ENCODE measurements around the gene SMYD1. TPM values are rescaled to one million over a fixed set of nuclear protein-coding genes. Genes with fewer than 3 reads are reported as not detected.

Gene SMYD1
- total RNA-seq, 1 experiment from 2014 or later = not detected

- DNase-seq (ENCODE audit: low read depth) = peak; percentile 95
These were observed 12.1 kb upstream of the SMYD1 start, which contains the start of gene KRCC1 for GRCh38 chr2:88055371-88056128. TSS of gene KRCC1 (minus strand) at chr2:88055783. CDS start at chr2:88028563, 27,220 bp downstream.

GRCh38 chr2:88057437-88057844 lies 10.2 kb upstream of the SMYD1 start:
- DNase-seq (ENCODE audit: low read depth) = no peak

GRCh38 chr2:88058191-88058590 lies 9.4 kb upstream of the SMYD1 start:
- no peak for DNase-seq (ENCODE audit: low read depth)

- DNase-seq (ENCODE audit: low read depth) = peak; percentile 37
These were observed 7.4 kb upstream of the SMYD1 start for GRCh38 chr2:88059979-88060906.

- no peak for DNase-seq (ENCODE audit: low read depth)
These were observed 6.7 kb upstream of the SMYD1 start for GRCh38 chr2:88060907-88061275.

- no peak for DNase-seq (ENCODE audit: low read depth)
These were observed 6.3 kb upstream of the SMYD1 start for GRCh38 chr2:88061295-88061694.

- no peak for DNase-seq (ENCODE audit: low read depth)
These were observed 1.1 kb upstream of the SMYD1 start for GRCh38 chr2:88066543-88066942.

- no peak for DNase-seq (ENCODE audit: low read depth)
These were observed 436 bp upstream of the SMYD1 start for GRCh38 chr2:88067189-88067588.

- DNase-seq (ENCODE audit: low read depth) = no peak
These were observed 419 bp downstream of the SMYD1 start for GRCh38 chr2:88068044-88068443.

- no peak for DNase-seq (ENCODE audit: low read depth)
These were observed 1.5 kb downstream of the SMYD1 start for GRCh38 chr2:88069117-88069516.

- DNase-seq (ENCODE audit: low read depth) = no peak
These were observed 2.4 kb downstream of the SMYD1 start for GRCh38 chr2:88070055-88070454.

GRCh38 chr2:88071365-88071764 lies 3.7 kb downstream of the SMYD1 start:
- no peak for DNase-seq (ENCODE audit: low read depth)

- no peak for DNase-seq (ENCODE audit: low read depth)
These were observed 6.5 kb downstream of the SMYD1 start for GRCh38 chr2:88074150-88074549.

GRCh38 chr2:88074854-88075292 lies 7.2 kb downstream of the SMYD1 start:
- DNase-seq (ENCODE audit: low read depth) = peak; percentile 38

- DNase-seq (ENCODE audit: low read depth) = no peak
These were observed 9.5 kb downstream of the SMYD1 start for GRCh38 chr2:88077080-88077479.

GRCh38 chr2:88078643-88079172 lies 11.1 kb downstream of the SMYD1 start:
- DNase-seq (ENCODE audit: low read depth) = no peak

GRCh38 chr2:88080545-88080944 lies 12.9 kb downstream of the SMYD1 start:
- no peak for DNase-seq (ENCODE audit: low read depth)

GRCh38 chr2:88081924-88082608 lies 14.4 kb downstream of the SMYD1 start:
- no peak for DNase-seq (ENCODE audit: low read depth)

- peak; percentile 54 for DNase-seq (ENCODE audit: low read depth)
These were observed 15.2 kb downstream of the SMYD1 start for GRCh38 chr2:88082781-88083180.

- no peak for DNase-seq (ENCODE audit: low read depth)
These were observed 17.5 kb downstream of the SMYD1 start for GRCh38 chr2:88085099-88085498.

- no peak for DNase-seq (ENCODE audit: low read depth)
These were observed 18.0 kb downstream of the SMYD1 start for GRCh38 chr2:88085602-88086001.

- no peak for DNase-seq (ENCODE audit: low read depth)
These were observed 18.8 kb downstream of the SMYD1 start for GRCh38 chr2:88086401-88086800.

All from RPMI7951 (cell line).